Ovary (tissue), 9 donors: ENCODE data around the gene METTL21A. TPM values are rescaled to one million over a fixed set of nuclear protein-coding genes. Genes with fewer than 3 reads are reported as not detected.

Source experiments
- DNase-seq, 5 donors: peaks; one replicate each; pipeline ENCODE4 v3.0.0-alpha.2; 2019 to 2020
- H3K27ac ChIP-seq, 2 donors: fragments of 200-600 bp; one replicate each; pipeline versions ENCODE4 v1.5.1 to v1.8.0; 2019 to 2022
- H3K27me3 ChIP-seq: fragments of 200-600 bp; one replicate; pipeline ENCODE4 v1.8.0; 2022
- H3K36me3 ChIP-seq: fragments of 200-600 bp; sonication (generic); one replicate; pipeline ENCODE4 v1.5.1; 2019
- H3K4me1 ChIP-seq: one replicate; pipeline ENCODE4 v1.8.1; 2013; ENCODE audit warnings: mild to moderate bottlenecking, moderate library complexity; ENCODE audit not compliant: insufficient read depth
- H3K4me3 ChIP-seq: fragments of 200-600 bp; sonication (generic); one replicate; pipeline ENCODE4 v1.5.1; 2017
- H3K9me3 ChIP-seq, 2 donors: fragments of 200-600 bp in 1 of 2; sonication (generic) in 1 of 2; one replicate each; pipeline versions ENCODE4 v1.5.1 to v1.8.1; 2013 to 2019; ENCODE audit warnings: mild to moderate bottlenecking in 1 of 2, moderate library complexity in 1 of 2
- WGBS, 3 donors: extraction: QIAGEN DNeasy Blood & Tissue Kit in 1 of 3; methylation state at CpG; one replicate each; pipeline versions ENCODE4 v1.1.5 to v1.1.7; 2013 to 2017; 5-methylcytosine and 5-hydroxymethylcytosine counted together
- intact Hi-C, 4 donors: fragments of 100-400 bp; cut with DNase I; formaldehyde crosslinking; loops; one replicate each; pipeline versions ENCODE4 v1.11.0 to v1.15.1; 2022 to 2023
- polyA plus RNA-seq, 2 donors: library from polyadenylated mRNA; stranded (reverse); fragments of 200-250 nt in 1 of 2; fragments of 350-450 nt in 1 of 2; fragmentation: Illumina TruSeq in 1 of 2; extraction: RNeasy Lipid Tissue Mini Kit (QIAGEN cat#74804) in 1 of 2; gene quantifications; one replicate each; pipeline ENCODE4 v1.2.3, GENCODE V29; 2013 to 2014
- small RNA-seq: library from RNA; depleted of rRNA; stranded (forward); fragments of <200 nt; gene quantifications from one replicate; pipeline ENCODE3, GENCODE V24; 2016
- total RNA-seq, 7 donors: library from RNA; depleted of rRNA in 2 of 7; stranded (reverse); fragments of >200 nt in 2 of 7; fragmentation: NEBNext Ultra II Directional in 3 of 7; extraction: Animal tissue kit (Norgen Biotek cat#: 25700) in 3 of 7; gene quantifications; one replicate each; pipeline versions ENCODE4 v1.1.0 to v1.2.4, GENCODE V29; 2016 to 2023
- TF ChIP-seq, protein P1 (sequence below), 3 donors: fragments of 450-650 bp in 2 of 3; fragments of 200-600 bp in 1 of 3; IDR thresholded peaks; one replicate each; pipeline versions ENCODE4 v1.5.1 to v1.8.0; 2016 to 2022; ENCODE audit warnings: antibody characterized with exemption in 3 of 3, mild to moderate bottlenecking in 1 of 3
- donor health status: DM: no; HTN: no; CAD: no; lungs with moderate emphysema.
- donor health status: DM: no; HTN: no; CAD: no.
- donor health status: Bipolar disorder and iron deficiency.
- donor health status: DM: yes; HTN: yes; CAD: no.
- donor health status: DM: no; HTN: no; CAD: no.
- donor health status: DM: yes; HTN: yes; CAD: no.

METTL21A gene
- total and polyA plus RNA-seq, 9 donors, result 8.3 to 32.9 (median 11.2) TPM

- no peak overlapping the region for H3K27ac ChIP-seq
- TF ChIP-seq, protein P1, sequence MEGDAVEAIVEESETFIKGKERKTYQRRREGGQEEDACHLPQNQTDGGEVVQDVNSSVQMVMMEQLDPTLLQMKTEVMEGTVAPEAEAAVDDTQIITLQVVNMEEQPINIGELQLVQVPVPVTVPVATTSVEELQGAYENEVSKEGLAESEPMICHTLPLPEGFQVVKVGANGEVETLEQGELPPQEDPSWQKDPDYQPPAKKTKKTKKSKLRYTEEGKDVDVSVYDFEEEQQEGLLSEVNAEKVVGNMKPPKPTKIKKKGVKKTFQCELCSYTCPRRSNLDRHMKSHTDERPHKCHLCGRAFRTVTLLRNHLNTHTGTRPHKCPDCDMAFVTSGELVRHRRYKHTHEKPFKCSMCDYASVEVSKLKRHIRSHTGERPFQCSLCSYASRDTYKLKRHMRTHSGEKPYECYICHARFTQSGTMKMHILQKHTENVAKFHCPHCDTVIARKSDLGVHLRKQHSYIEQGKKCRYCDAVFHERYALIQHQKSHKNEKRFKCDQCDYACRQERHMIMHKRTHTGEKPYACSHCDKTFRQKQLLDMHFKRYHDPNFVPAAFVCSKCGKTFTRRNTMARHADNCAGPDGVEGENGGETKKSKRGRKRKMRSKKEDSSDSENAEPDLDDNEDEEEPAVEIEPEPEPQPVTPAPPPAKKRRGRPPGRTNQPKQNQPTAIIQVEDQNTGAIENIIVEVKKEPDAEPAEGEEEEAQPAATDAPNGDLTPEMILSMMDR (IDR thresholded peaks at IDR 0.05), result no peak
- no peak overlapping the region for H3K4me3 ChIP-seq
- DNase-seq, result no peak
- H3K36me3 ChIP-seq, result no peaks in the 10 kb centered on the region
- no peaks in the 10 kb centered on the region for H3K27me3 ChIP-seq
- intact Hi-C loops, result no loop called here
- no peaks in the 10 kb centered on the region for H3K4me1 ChIP-seq
- 76 to 80% (median 77%) methylated on average over 7 of the region's 7 CpGs for WGBS, 3 donors
- no peaks in the 10 kb centered on the region for H3K9me3 ChIP-seq
These were observed 59.3 kb downstream of the METTL21A start for GRCh38 chr2:207565736-207566500.

Small RNA genes lying within 50 kb of the gene (small RNA-seq; reads per million reads assigned to genes)
- not detected for gene RPS29P9

Other genes starting within 250 kb of the METTL21A start
- gene CREB1, start 95.4 kb downstream of the METTL21A start, total RNA-seq, result 10 to 100 TPM; 21.0 to 79.6 (median 62.1) TPM
- gene CREB1, start 95.4 kb downstream of the METTL21A start, polyA plus RNA-seq, result 10 to 100 TPM; 10.8 to 31.8 TPM
- gene CCNYL1, start 86.2 kb upstream of the METTL21A start, total RNA-seq, result 10 to 100 TPM in 2 of 7 donors, 1 to 10 TPM in 5; 5.4 to 13.0 (median 7.4) TPM
- gene CCNYL1, start 86.2 kb upstream of the METTL21A start, polyA plus RNA-seq, result 10 to 100 TPM in 1 of 2 donors, 1 to 10 TPM in 1; 4.3 to 13.8 TPM
- gene FZD5, start 144.5 kb upstream of the METTL21A start, total RNA-seq, result 10 to 100 TPM in 3 of 7 donors, 1 to 10 TPM in 4; 3.2 to 13.0 (median 8.6) TPM
- gene FZD5, start 144.5 kb upstream of the METTL21A start, polyA plus RNA-seq, result 1 to 10 TPM; 3.1 to 4.0 TPM